Endothelial cell (in vitro differentiated cells): ENCODE data around the gene CDR2L. TPM values are rescaled to one million over a fixed set of nuclear protein-coding genes. Genes with fewer than 3 reads are reported as not detected.

Source experiments
- DNase-seq: peaks from one replicate; pipeline ENCODE4 v3.0.0; 2021; ENCODE audit warnings: low spot score
- H3K27ac Mint-ChIP-seq: one replicate; pipeline ENCODE4 v1.8.0; 2021; ENCODE audit warnings: mixed read lengths, inconsistent platforms; ENCODE audit not compliant: unreplicated experiment
- H3K27me3 Mint-ChIP-seq: one replicate; pipeline ENCODE4 v1.8.0; 2021; ENCODE audit warnings: mild to moderate bottlenecking, moderate library complexity, mixed read lengths, inconsistent platforms; ENCODE audit not compliant: unreplicated experiment
- H3K36me3 Mint-ChIP-seq: one replicate; pipeline ENCODE4 v1.8.0; 2021; ENCODE audit warnings: mild to moderate bottlenecking, low read depth, mixed read lengths, inconsistent platforms; ENCODE audit not compliant: unreplicated experiment
- H3K4me1 Mint-ChIP-seq: one replicate; pipeline ENCODE4 v1.8.0; 2021; ENCODE audit warnings: mild to moderate bottlenecking, mixed read lengths, inconsistent platforms; ENCODE audit not compliant: unreplicated experiment
- H3K4me3 Mint-ChIP-seq: one replicate; pipeline ENCODE4 v1.8.0; 2021; ENCODE audit warnings: mild to moderate bottlenecking, mixed read lengths, inconsistent platforms; ENCODE audit not compliant: unreplicated experiment
- H3K9me3 Mint-ChIP-seq: one replicate; pipeline ENCODE4 v1.8.0; 2021; ENCODE audit warnings: mixed read lengths, inconsistent platforms; ENCODE audit not compliant: unreplicated experiment
- CTCF ChIP-seq: fragments of 200-600 bp; sonication (generic); IDR thresholded peaks from one replicate; pipeline ENCODE4 v1.5.0; 2021; ENCODE audit warnings: antibody characterized with exemption; ENCODE audit not compliant: unreplicated experiment
- total RNA-seq: library from RNA; stranded (reverse); fragmentation: NEBNext Ultra II Directional; extraction: Animal tissue kit (Norgen Biotek cat#: 25700); gene quantifications from one replicate; pipeline ENCODE4 v1.2.1, GENCODE V29; 2021; ENCODE audit not compliant: unreplicated experiment

The CDR2L gene
- total RNA-seq, 1 donor from 2014 or later: 33.2 TPM

- H3K4me1 Mint-ChIP-seq: peaks cover 2% of the 10 kb centered on the region
- H3K36me3 Mint-ChIP-seq: peaks cover 26% of the 10 kb centered on the region
- DNase-seq: no peak
- peaks cover 25% of the 10 kb centered on the region for H3K27me3 Mint-ChIP-seq
- no peak overlapping the region for H3K27ac Mint-ChIP-seq
- peak overlapping the region; percentile 34 for H3K4me3 Mint-ChIP-seq
- no peak for TF ChIP-seq CTCF
- peaks cover 11% of the 10 kb centered on the region for H3K9me3 Mint-ChIP-seq
Measured at GRCh38 chr17:75030161-75030560, 42.7 kb downstream of the CDR2L start.

GRCh38 chr17:75031972-75032719 is 44.7 kb downstream of the CDR2L start:
- H3K36me3 Mint-ChIP-seq: peaks cover 22% of the 10 kb centered on the region
- H3K4me3 Mint-ChIP-seq: peak overlapping the region; percentile 71
- H3K4me1 Mint-ChIP-seq: peaks cover 2% of the 10 kb centered on the region
- H3K27ac Mint-ChIP-seq: peak overlapping the region; percentile 16
- DNase-seq: no peak
- peaks cover 33% of the 10 kb centered on the region for H3K27me3 Mint-ChIP-seq
- TF ChIP-seq CTCF: no peak
- H3K9me3 Mint-ChIP-seq: peaks cover 5% of the 10 kb centered on the region

- Mint-ChIP-seq H3K27me3 (peaks cover 33% of the 10 kb centered on the region), H3K36me3 (peaks cover 22% of the 10 kb centered on the region), H3K27ac (no peak overlapping the region), H3K4me3 (no peak overlapping the region), H3K9me3 (peaks cover 5% of the 10 kb centered on the region), H3K4me1 (peaks cover 2% of the 10 kb centered on the region)
- TF ChIP-seq CTCF: no peak
- no peak for DNase-seq
Measured at GRCh38 chr17:75032720-75033280, 45.4 kb downstream of the CDR2L start.

- Mint-ChIP-seq H3K9me3 (peaks cover 5% of the 10 kb centered on the region), H3K4me3 (peak overlapping the region; percentile 96), H3K4me1 (peaks cover 2% of the 10 kb centered on the region), H3K27me3 (peaks cover 33% of the 10 kb centered on the region), H3K36me3 (peaks cover 19% of the 10 kb centered on the region), H3K27ac (peak overlapping the region; percentile 79)
- peak; percentile 99 for DNase-seq
- no peak for TF ChIP-seq CTCF
Measured at GRCh38 chr17:75033346-75034235, 46.2 kb downstream of the CDR2L start.
